ENCODE results near the gene TMED4.

DNA sequence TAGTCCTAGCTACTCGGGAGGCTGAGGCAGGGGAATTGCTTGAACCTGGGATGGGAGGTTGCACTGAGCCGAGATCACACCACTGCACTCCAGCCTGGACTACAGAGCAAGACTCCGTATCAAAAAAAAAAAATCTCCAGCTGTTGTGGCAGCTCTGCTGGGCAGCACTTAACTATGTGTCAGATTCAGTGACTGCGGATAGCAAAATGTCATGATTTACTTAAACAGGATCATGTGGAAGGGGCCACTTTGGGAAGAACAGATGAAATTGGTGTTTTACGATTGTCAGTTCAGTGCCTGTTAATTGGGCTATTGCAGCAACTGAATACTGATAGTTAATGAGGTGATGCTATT is 39.7 kb upstream of the TMED4 start:
- TF ChIP-seq POLR2A (IDR thresholded peaks at IDR 0.05) (no peak), CTCF (IDR thresholded peaks at IDR 0.05) (no peak)

Data from esophagus squamous epithelium (tissue), 4 donors.